Measurements from ENCODE around the gene SF3B3. TPM values are rescaled to one million over a fixed set of nuclear protein-coding genes. Genes with fewer than 3 reads are reported as not detected.

The SF3B3 gene
- total and polyA plus RNA-seq, 2 donors (not counting 1 experiment from before 2014, with no cell fraction given), result 67.1 to 266 TPM

DNA sequence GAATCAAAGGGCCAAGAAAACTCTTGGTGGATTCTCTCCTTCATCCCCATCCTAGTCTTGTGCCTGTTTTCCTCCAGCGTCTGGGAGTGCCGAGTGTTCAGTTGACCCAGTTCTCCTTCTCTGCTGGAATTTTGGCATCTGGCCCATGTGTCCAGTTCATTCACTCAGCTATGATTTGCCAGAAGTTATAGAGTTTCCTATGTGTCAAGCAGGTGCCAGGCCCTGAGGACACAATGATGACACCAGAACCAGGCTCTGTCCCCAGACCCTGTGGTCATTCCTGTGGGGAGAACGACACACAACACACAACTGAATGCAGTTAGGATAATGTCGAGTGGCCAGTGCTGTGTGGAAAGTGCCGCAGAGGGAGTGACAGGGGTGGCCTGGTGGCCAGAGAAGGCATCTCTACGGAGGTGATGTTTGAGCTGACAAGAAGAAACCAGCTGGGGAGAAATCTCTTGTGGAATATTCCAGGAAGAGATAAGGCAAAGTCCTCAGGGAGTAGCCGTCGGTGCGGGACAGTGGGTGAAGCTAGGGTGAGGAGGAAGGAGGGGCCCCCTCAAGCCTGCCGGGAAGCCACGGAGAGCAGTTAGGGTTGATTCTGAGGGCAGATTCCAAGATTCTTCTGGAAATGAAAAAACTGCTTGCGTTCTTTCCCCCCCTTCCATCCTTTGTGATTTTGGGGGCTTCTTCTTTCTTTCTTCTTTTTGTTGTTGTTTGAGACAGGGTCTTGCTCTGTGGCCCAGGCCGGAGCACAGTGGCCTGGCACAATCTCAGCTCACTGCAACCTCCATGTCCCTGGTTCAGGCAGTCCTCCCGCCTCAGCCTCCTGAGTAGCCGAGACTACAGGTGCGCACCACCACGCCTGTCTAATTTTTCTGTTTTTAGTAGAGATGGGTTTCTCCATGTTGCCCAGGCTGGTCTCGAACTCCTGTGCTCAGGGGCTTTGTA lies 86.9 kb downstream of the SF3B3 start:
- Mint-ChIP-seq H3K4me1 (no peaks in the 10 kb centered on the region), H3K4me3 (no peak overlapping the region), H3K9me3 (ENCODE audit: insufficient read depth) (no peaks in the 10 kb centered on the region), H3K27ac (no peak overlapping the region), H3K27me3 (peaks cover 6% of the 10 kb centered on the region)
- Histone ChIP-seq H3K9ac (ENCODE audit: low read length) (no peak overlapping the region), H2AFZ (ENCODE audit: insufficient read depth, low read depth, low read length, poor library complexity, severe bottlenecking) (no peak overlapping the region), H3K4me1 (ENCODE audit: control insufficient read depth in 2 of 2, insufficient read depth in 2 of 2, low read length in 2 of 2) (no peaks in the 10 kb centered on the region), H3K27me3 (replicated peaks in 1 of 4; ENCODE audit: control extremely low read depth in 1 of 4, control insufficient read depth in 3 of 4, insufficient read depth in 4 of 4, low read length in 3 of 4) (no peaks in the 10 kb centered on the region), H3K79me2 (ENCODE audit: control insufficient read depth, insufficient read depth, low read length) (no peaks in the 10 kb centered on the region), H4K20me1 (ENCODE audit: control insufficient read depth, insufficient read depth, low read length, poor library complexity, severe bottlenecking) (no peaks in the 10 kb centered on the region), H3K4me3 (ENCODE audit: control extremely low read depth in 1 of 5, extremely low read depth in 1 of 5, insufficient read depth in 1 of 5, low read depth in 2 of 5, low read length in 4 of 5) (no peak overlapping the region), H3K9me3 (ENCODE audit: control extremely low read depth in 1 of 3, control insufficient read depth in 2 of 3, insufficient read depth in 1 of 3, low read length in 2 of 3) (no peaks in the 10 kb centered on the region), H3K27ac (ENCODE audit: low read length in 2 of 2) (no peak overlapping the region), H3K36me3 (replicated peaks in 1 of 2; ENCODE audit: control extremely low read depth in 1 of 2, control insufficient read depth in 1 of 2, extremely low read depth in 1 of 2, insufficient read depth in 2 of 2, low read length in 1 of 2) (no peaks in the 10 kb centered on the region), H3K4me2 (replicated peaks; ENCODE audit: low read depth, low read length, poor library complexity, severe bottlenecking) (no peak overlapping the region)
- intact Hi-C loops (cut with micrococcal nuclease), result no loop called here
- 96% methylated on average over 17 of the region's 18 CpGs for WGBS (ENCODE audit: insufficient coverage)
- TF ChIP-seq, protein P1, sequence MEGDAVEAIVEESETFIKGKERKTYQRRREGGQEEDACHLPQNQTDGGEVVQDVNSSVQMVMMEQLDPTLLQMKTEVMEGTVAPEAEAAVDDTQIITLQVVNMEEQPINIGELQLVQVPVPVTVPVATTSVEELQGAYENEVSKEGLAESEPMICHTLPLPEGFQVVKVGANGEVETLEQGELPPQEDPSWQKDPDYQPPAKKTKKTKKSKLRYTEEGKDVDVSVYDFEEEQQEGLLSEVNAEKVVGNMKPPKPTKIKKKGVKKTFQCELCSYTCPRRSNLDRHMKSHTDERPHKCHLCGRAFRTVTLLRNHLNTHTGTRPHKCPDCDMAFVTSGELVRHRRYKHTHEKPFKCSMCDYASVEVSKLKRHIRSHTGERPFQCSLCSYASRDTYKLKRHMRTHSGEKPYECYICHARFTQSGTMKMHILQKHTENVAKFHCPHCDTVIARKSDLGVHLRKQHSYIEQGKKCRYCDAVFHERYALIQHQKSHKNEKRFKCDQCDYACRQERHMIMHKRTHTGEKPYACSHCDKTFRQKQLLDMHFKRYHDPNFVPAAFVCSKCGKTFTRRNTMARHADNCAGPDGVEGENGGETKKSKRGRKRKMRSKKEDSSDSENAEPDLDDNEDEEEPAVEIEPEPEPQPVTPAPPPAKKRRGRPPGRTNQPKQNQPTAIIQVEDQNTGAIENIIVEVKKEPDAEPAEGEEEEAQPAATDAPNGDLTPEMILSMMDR (IDR thresholded peaks at IDR 0.05), result no peak
- no peak for TF ChIP-seq EZH2 (IDR thresholded peaks at IDR 0.05; ENCODE audit: borderline replicate concordance, insufficient read depth, low read depth, low read length, poor library complexity, severe bottlenecking)
- ATAC-seq (ENCODE audit: low read depth) (no peak), DNase-seq (no peak)
- CTCF ChIA-PET, result interaction anchor here (0.7 kb wide), 1 partner anchor 255 kb away, joined by 3 read pairs; no protein-coding TSS in a partner anchor
- POLR2A ChIA-PET, result no interaction called here

DNA sequence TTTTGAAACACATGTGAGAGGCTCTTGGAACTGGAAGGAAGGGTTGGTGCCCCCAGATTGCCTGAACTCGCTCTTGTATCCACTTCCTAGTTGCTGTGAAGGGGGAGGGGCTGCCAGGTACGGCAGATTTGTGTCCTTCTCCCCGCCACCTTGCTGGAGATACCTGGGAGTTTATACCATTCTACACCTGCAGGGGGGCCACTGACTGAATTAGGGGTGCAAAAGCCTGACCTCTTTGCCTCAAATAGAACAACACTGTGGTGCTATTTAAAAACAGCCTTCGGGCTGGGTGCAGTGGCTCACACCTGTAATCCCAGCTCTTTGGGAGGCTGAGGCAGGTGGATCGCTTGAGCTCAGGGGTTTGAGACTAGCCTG lies 87.6 kb downstream of the SF3B3 start:
- Histone ChIP-seq H3K27ac (ENCODE audit: low read length in 2 of 2) (no peak overlapping the region), H2AFZ (ENCODE audit: insufficient read depth, low read depth, low read length, poor library complexity, severe bottlenecking) (no peak overlapping the region), H3K36me3 (replicated peaks in 1 of 2; ENCODE audit: control extremely low read depth in 1 of 2, control insufficient read depth in 1 of 2, extremely low read depth in 1 of 2, insufficient read depth in 2 of 2, low read length in 1 of 2) (no peaks in the 10 kb centered on the region), H3K9ac (ENCODE audit: low read length) (no peak overlapping the region), H3K4me3 (ENCODE audit: control extremely low read depth in 1 of 5, extremely low read depth in 1 of 5, insufficient read depth in 1 of 5, low read depth in 2 of 5, low read length in 4 of 5) (no peak overlapping the region), H3K4me2 (replicated peaks; ENCODE audit: low read depth, low read length, poor library complexity, severe bottlenecking) (no peak overlapping the region), H3K79me2 (ENCODE audit: control insufficient read depth, insufficient read depth, low read length) (no peaks in the 10 kb centered on the region), H3K4me1 (ENCODE audit: control insufficient read depth in 2 of 2, insufficient read depth in 2 of 2, low read length in 2 of 2) (no peaks in the 10 kb centered on the region), H4K20me1 (ENCODE audit: control insufficient read depth, insufficient read depth, low read length, poor library complexity, severe bottlenecking) (no peaks in the 10 kb centered on the region), H3K27me3 (replicated peaks in 1 of 4; ENCODE audit: control extremely low read depth in 1 of 4, control insufficient read depth in 3 of 4, insufficient read depth in 4 of 4, low read length in 3 of 4) (no peaks in the 10 kb centered on the region), H3K9me3 (ENCODE audit: control extremely low read depth in 1 of 3, control insufficient read depth in 2 of 3, insufficient read depth in 1 of 3, low read length in 2 of 3) (no peaks in the 10 kb centered on the region)
- DNase-seq (no peak), ATAC-seq (ENCODE audit: low read depth) (no peak)
- TF ChIP-seq, protein P1 (IDR thresholded peaks at IDR 0.05), result no peak
- TF ChIP-seq EZH2 (IDR thresholded peaks at IDR 0.05; ENCODE audit: borderline replicate concordance, insufficient read depth, low read depth, low read length, poor library complexity, severe bottlenecking), result no peak
- 93% methylated on average over 3 of the region's 5 CpGs for WGBS (ENCODE audit: insufficient coverage)
- Mint-ChIP-seq H3K4me3 (no peak overlapping the region), H3K27ac (no peak overlapping the region), H3K9me3 (ENCODE audit: insufficient read depth) (no peaks in the 10 kb centered on the region), H3K4me1 (no peaks in the 10 kb centered on the region), H3K27me3 (peaks cover 6% of the 10 kb centered on the region)
- ChIA-PET CTCF (no interaction called here), POLR2A (no interaction called here)
- intact Hi-C loops (cut with micrococcal nuclease), result no loop called here
